ENCODE measurements around the gene MTG1. TPM values are rescaled to one million over a fixed set of nuclear protein-coding genes. Genes with fewer than 3 reads are reported as not detected.
"Not testable (repeated sequence)": the region's sequence is repeated elsewhere in the genome, so short reads cannot be mapped to it uniquely, and the experiment has no call there.

MTG1 gene
- total RNA-seq, 1 experiment from 2014 or later: 35.8 TPM

GRCh38 chr10:133424102-133424501 lies 30.1 kb downstream of the MTG1 start:
- not testable (repeated sequence) for DNase-seq (ENCODE audit: low read depth)

- not testable (repeated sequence) for DNase-seq (ENCODE audit: low read depth)
Measured at GRCh38 chr10:133424601-133425000, 30.6 kb downstream of the MTG1 start, which contains the start of gene SPRN. Gene SPRN, minus strand, starts transcription at chr10:133424625. Its CDS starts 944 bp downstream, at chr10:133423681.

- not testable (repeated sequence) for DNase-seq (ENCODE audit: low read depth)
Measured at GRCh38 chr10:133429571-133429970, 35.6 kb downstream of the MTG1 start.

- not testable (repeated sequence) for DNase-seq (ENCODE audit: low read depth)
Measured at GRCh38 chr10:133431888-133432613, 38.1 kb downstream of the MTG1 start.

- DNase-seq (ENCODE audit: low read depth): not testable (repeated sequence)
Measured at GRCh38 chr10:133432789-133433188, 38.8 kb downstream of the MTG1 start.

GRCh38 chr10:133438711-133439273 lies 44.8 kb downstream of the MTG1 start:
- DNase-seq (ENCODE audit: low read depth): no peak

GRCh38 chr10:133439517-133440461 lies 45.8 kb downstream of the MTG1 start:
- no peak for DNase-seq (ENCODE audit: low read depth)

GRCh38 chr10:133440633-133441285 lies 46.8 kb downstream of the MTG1 start:
- no peak for DNase-seq (ENCODE audit: low read depth)

- not testable (repeated sequence) for DNase-seq (ENCODE audit: low read depth)
Measured at GRCh38 chr10:133441356-133441755, 47.4 kb downstream of the MTG1 start.

GRCh38 chr10:133441780-133442179 lies 47.8 kb downstream of the MTG1 start:
- no peak for DNase-seq (ENCODE audit: low read depth)

GRCh38 chr10:133442191-133442966 lies 48.4 kb downstream of the MTG1 start:
- DNase-seq (ENCODE audit: low read depth): peak; percentile 21

GRCh38 chr10:133442967-133443924 lies 49.3 kb downstream of the MTG1 start:
- no peak for DNase-seq (ENCODE audit: low read depth)

GRCh38 chr10:133444342-133445267 lies 50.6 kb downstream of the MTG1 start:
- DNase-seq (ENCODE audit: low read depth): no peak

- no peak for DNase-seq (ENCODE audit: low read depth)
Measured at GRCh38 chr10:133445268-133445732, 51.3 kb downstream of the MTG1 start.

GRCh38 chr10:133445751-133446708 lies 52.1 kb downstream of the MTG1 start:
- no peak for DNase-seq (ENCODE audit: low read depth)

GRCh38 chr10:133446979-133447378 lies 53.0 kb downstream of the MTG1 start:
- DNase-seq (ENCODE audit: low read depth): no peak

- no peak for DNase-seq (ENCODE audit: low read depth)
Measured at GRCh38 chr10:133448120-133448519, 54.2 kb downstream of the MTG1 start.
